MM.1S (cell line): ENCODE results near the gene GRIK4.

Experiments used
- EZH2 ChIP-seq: fragments of 300-600 bp; sonication (generic); optimal IDR thresholded peaks from 2 replicates; pipeline ENCODE3; 2017; ENCODE audit warnings: low read depth, mild to moderate bottlenecking, antibody characterized with exemption, low read length, mixed read lengths
- TF ChIP-seq, protein P1 (sequence below): fragments of 300-600 bp; sonication (generic); IDR thresholded peaks from 2 replicates; pipeline ENCODE4 v1.5.1; 2016; ENCODE audit warnings: antibody characterized with exemption, low read length, mixed read lengths

DNA sequence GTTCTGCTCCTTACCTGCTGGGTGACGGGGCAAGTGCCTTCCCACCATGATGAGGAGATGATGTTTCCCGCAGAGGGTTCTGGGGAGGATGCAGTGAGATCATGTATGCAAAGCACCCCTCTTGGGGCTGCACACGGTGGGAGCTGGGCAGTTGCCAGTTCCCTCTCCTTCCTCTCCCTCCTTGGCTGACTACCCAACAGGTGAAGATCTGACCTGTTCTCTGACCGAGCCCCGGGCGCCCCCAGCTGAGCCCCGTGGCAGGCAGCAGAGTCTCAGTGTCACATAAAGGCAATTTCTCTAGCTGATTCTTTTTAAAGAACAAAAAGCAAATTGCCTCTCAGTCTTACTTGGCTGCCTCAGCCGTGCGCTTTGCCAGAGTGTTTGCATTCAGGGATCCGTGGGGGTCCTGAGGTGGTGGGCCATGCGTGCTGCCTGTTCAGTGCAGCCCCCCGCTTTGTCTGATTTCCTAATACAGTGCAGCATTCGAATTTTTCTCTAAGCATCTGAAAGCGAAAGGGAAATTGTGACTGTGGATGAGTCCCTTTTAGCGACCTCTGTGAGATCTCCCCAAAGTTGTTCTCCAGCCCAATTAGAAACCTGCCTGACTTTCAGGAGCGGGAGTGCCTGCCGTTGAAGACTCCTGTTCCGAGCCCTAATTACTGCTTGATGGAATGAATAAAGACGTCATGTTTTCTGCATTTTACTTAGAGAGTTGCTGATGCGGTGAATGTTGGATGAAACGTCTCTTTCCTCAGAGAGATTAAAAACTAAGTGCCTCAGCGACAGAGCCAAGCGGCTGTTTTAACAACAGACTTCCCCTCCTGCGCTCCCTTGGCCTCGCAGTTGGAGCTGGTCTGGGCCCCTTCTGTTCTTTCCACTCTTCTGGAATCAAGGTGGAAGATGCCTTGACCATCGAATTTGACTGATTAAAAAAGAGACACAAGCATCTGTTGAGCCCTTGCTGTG is 86.0 kb downstream of the GRIK4 start:
- TF ChIP-seq, protein P1, sequence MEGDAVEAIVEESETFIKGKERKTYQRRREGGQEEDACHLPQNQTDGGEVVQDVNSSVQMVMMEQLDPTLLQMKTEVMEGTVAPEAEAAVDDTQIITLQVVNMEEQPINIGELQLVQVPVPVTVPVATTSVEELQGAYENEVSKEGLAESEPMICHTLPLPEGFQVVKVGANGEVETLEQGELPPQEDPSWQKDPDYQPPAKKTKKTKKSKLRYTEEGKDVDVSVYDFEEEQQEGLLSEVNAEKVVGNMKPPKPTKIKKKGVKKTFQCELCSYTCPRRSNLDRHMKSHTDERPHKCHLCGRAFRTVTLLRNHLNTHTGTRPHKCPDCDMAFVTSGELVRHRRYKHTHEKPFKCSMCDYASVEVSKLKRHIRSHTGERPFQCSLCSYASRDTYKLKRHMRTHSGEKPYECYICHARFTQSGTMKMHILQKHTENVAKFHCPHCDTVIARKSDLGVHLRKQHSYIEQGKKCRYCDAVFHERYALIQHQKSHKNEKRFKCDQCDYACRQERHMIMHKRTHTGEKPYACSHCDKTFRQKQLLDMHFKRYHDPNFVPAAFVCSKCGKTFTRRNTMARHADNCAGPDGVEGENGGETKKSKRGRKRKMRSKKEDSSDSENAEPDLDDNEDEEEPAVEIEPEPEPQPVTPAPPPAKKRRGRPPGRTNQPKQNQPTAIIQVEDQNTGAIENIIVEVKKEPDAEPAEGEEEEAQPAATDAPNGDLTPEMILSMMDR, result no peak
- TF ChIP-seq EZH2, result no peak
